OCI-LY7 (cell line): ENCODE results near the gene NUTM2D.
"Not testable (repeated sequence)": the region's sequence is repeated elsewhere in the genome, so short reads cannot be mapped to it uniquely, and the experiment has no call there.

ENCODE experiments used
- EZH2phosphoT487 ChIP-seq: fragments of 200-600 bp; sonication (generic); IDR thresholded peaks from 2 replicates; pipeline ENCODE4 v1.6.1; 2018; ENCODE audit warnings: low read depth, borderline replicate concordance, mild to moderate bottlenecking, mixed run types, antibody characterized with exemption, low read length, moderate library complexity, mixed read lengths
- TF ChIP-seq, protein P1 (sequence below): fragments of 200-600 bp; sonication (generic); conservative IDR thresholded peaks from 2 replicates; pipeline ENCODE4 v1.5.1; 2014; ENCODE audit warnings: mild to moderate bottlenecking, antibody characterized with exemption, low read length, moderate library complexity, mixed read lengths

DNA sequence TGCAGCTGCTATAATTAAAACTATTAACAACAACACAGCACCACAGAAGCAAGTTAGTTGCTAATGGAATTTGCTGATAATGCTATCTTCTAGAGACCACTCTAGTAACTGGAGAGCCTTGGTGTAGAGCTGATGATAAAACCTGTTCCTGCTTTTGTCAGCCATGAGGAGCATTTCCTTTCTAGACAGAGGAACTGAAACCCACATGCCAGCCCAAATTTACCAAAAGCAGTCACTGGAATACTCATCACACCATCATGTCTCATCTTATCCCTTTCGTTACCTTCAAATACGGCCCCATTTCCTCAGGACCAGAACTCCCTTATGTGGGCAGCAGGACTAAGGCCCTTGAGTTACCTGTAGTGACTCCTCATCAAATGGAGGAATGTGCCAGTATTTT, 40.9 kb downstream of the NUTM2D start:
- TF ChIP-seq EZH2phosphoT487: not testable (repeated sequence)
- TF ChIP-seq, protein P1, sequence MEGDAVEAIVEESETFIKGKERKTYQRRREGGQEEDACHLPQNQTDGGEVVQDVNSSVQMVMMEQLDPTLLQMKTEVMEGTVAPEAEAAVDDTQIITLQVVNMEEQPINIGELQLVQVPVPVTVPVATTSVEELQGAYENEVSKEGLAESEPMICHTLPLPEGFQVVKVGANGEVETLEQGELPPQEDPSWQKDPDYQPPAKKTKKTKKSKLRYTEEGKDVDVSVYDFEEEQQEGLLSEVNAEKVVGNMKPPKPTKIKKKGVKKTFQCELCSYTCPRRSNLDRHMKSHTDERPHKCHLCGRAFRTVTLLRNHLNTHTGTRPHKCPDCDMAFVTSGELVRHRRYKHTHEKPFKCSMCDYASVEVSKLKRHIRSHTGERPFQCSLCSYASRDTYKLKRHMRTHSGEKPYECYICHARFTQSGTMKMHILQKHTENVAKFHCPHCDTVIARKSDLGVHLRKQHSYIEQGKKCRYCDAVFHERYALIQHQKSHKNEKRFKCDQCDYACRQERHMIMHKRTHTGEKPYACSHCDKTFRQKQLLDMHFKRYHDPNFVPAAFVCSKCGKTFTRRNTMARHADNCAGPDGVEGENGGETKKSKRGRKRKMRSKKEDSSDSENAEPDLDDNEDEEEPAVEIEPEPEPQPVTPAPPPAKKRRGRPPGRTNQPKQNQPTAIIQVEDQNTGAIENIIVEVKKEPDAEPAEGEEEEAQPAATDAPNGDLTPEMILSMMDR: not testable (repeated sequence)
